Kidney glomerular epithelial cell (primary cell): ENCODE measurements around the gene AAGAB.

Experiments used
- DNase-seq: peaks from one replicate; lab custom pipeline; 2025; lab: John Stamatoyannopoulos, UW

AAGAB gene

GRCh38 chr15:67208396-67208795, 46.1 kb downstream of the AAGAB start:
- DNase-seq = no peak

GRCh38 chr15:67207555-67208207, 46.8 kb downstream of the AAGAB start:
- no peak for DNase-seq

GRCh38 chr15:67202991-67203390, 51.5 kb downstream of the AAGAB start:
- DNase-seq = no peak

GRCh38 chr15:67202091-67202490, 52.4 kb downstream of the AAGAB start:
- DNase-seq = no peak

- DNase-seq = no peak
These were observed 53.3 kb downstream of the AAGAB start for GRCh38 chr15:67201136-67201535.

- DNase-seq = no peak
These were observed 54.3 kb downstream of the AAGAB start for GRCh38 chr15:67199881-67200763.

- DNase-seq = no peak
These were observed 55.1 kb downstream of the AAGAB start for GRCh38 chr15:67199391-67199790.

- no peak for DNase-seq
These were observed 56.2 kb downstream of the AAGAB start for GRCh38 chr15:67198157-67198754.

GRCh38 chr15:67197364-67197695, 57.1 kb downstream of the AAGAB start:
- DNase-seq = no peak

- peak; percentile 37 for DNase-seq
These were observed 57.6 kb downstream of the AAGAB start for GRCh38 chr15:67196672-67197363.

- no peak for DNase-seq
These were observed 58.2 kb downstream of the AAGAB start for GRCh38 chr15:67196222-67196621.

- no peak for DNase-seq
These were observed 59.2 kb downstream of the AAGAB start for GRCh38 chr15:67195305-67195704.

GRCh38 chr15:67194171-67195114, 60.0 kb downstream of the AAGAB start:
- no peak for DNase-seq

- DNase-seq = no peak
These were observed 61.1 kb downstream of the AAGAB start for GRCh38 chr15:67193223-67193990.

- DNase-seq = no peak
These were observed 62.2 kb downstream of the AAGAB start for GRCh38 chr15:67192185-67192820.

- no peak for DNase-seq
These were observed 63.6 kb downstream of the AAGAB start for GRCh38 chr15:67190813-67191212.

GRCh38 chr15:67190326-67190725, 64.1 kb downstream of the AAGAB start:
- DNase-seq = no peak

GRCh38 chr15:67189326-67190051, 65.0 kb downstream of the AAGAB start:
- no peak for DNase-seq

- no peak for DNase-seq
These were observed 65.8 kb downstream of the AAGAB start for GRCh38 chr15:67188551-67189218.
